ENCODE results near the gene CTTNBP2NL.
"Not testable (repeated sequence)": the region's sequence is repeated elsewhere in the genome, so short reads cannot be mapped to it uniquely, and the experiment has no call there.

CTTNBP2NL gene

DNA sequence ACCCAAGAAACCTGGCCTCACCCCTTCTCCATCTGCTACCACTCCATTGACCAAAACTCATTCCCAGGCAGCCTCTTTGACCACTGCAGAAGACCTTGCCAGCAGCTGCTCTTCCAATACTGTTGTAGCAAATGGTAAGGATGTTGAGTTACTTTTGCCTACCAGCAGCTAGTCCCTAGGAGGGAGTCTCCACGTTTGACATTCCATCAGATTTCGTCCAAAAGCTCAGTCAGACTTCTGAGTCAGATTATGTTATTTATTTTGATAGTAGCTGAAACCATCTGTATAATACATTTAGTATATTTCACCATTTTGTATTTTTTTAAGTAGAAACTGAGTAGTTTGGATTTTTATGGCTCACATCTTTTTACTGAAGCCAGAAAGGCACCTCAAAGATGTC is 61.2 kb downstream of the CTTNBP2NL start:
- in situ Hi-C loops (cut with MboI; ENCODE audit: low sequenced_read_pairs): no loop called here

DNA sequence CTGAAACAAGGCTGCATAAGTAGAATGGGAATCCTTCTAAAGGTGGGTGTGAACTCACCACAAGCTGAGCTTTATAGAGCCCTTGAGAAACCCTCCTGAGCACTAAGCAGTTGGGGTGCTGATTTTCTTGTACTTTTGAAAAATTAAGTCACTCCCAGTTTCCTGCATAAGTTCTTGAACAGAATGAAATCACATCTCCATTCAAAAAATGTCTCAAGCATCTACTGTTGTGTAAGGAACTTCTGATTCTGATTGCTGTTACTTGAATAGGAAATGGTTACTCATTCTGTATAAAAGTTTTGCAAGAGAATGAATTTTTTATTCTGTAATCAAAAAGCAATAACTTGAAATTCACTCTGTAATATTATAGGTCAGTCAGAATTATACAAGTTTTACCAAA is 61.9 kb downstream of the CTTNBP2NL start:
- in situ Hi-C loops (cut with MboI; ENCODE audit: low sequenced_read_pairs): no loop called here

DNA sequence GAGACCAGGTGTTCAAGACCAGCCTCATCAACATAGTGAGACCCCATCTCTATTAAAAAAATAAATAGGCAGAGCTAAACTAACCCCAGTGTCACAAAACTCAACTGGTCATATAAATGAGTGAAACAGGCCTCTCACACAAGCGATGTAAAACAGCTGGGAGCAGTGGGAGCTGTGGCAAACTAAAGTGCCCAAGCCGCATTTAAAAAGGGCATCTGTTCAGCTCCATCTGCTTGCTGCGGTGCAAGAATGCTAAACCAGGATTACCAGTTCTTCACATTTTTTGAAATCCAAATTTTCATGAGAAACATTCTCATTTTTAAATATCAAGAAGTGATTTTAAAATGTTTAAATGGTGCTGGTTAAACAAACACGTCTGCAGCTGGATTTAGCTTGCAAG is 62.7 kb downstream of the CTTNBP2NL start:
- in situ Hi-C loops (cut with MboI; ENCODE audit: low sequenced_read_pairs): no loop called here

DNA sequence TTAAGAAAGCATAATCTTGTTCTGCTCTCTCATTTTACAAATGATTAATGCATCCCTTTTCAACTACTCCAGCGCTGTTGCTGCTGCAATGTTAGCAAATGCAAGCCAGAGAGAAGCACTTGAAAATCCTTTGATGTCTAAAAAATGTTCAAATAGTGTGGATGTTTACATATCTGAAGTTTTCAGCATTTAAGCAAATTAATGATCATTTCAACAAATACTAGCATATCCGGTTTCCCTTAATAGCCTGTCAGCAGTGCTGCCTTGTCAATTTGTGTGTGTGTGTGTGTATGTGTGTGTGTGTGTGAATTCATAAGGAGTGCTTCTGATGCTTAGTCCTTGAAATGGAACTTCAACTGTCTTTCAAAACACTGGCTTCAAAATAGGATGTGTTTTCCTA is 64.6 kb downstream of the CTTNBP2NL start:
- in situ Hi-C loops (cut with MboI; ENCODE audit: low sequenced_read_pairs): no loop called here

DNA sequence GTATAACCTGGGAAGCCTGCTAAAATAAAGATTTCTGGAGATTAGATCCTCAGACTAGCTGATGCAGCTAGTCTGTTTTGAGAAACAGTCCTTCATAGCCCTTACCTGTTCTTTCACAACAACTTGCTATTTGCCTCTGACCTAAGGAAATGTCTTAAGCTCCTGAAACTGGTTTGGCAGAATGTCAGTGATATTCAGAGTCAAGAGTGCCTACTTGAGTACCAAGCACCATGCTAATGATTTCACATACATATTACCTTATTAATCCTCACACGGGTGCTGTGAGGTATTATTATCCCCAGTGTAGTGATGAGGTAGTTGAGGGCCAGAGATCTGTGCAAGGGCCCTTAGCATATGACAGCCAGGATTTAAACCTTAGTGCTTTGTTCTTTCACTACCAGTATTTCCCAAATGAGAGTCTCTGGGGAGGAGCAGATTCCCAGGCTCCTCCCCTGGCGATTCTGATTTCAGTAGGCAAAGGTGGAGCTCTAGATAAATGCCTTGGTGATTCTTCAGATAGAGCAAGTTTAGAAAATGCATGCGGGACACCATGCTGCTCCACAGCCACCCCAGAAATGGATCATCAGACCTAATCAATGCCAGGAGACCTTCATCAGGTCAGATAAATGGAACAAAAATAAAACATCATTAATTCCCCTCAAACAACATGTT is 65.3 kb downstream of the CTTNBP2NL start:
- in situ Hi-C loops (cut with MboI; ENCODE audit: low sequenced_read_pairs): no loop called here

DNA sequence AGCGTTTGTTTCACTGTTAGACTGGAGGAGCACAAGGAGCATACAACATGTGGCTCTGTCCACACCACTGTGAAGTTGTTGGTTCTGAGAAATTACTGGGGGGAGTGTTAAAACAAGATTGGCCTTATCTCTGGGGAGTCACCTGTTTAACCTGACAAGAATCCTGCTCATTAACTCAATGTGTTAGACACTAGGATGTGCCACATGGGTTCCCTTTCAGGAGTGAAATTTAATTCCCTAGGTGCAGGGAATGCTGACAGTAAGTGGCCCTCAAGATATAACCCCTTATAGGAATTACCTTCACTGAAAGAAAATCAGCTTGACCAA is 66.9 kb downstream of the CTTNBP2NL start:
- in situ Hi-C loops (cut with MboI; ENCODE audit: low sequenced_read_pairs): no loop called here

DNA sequence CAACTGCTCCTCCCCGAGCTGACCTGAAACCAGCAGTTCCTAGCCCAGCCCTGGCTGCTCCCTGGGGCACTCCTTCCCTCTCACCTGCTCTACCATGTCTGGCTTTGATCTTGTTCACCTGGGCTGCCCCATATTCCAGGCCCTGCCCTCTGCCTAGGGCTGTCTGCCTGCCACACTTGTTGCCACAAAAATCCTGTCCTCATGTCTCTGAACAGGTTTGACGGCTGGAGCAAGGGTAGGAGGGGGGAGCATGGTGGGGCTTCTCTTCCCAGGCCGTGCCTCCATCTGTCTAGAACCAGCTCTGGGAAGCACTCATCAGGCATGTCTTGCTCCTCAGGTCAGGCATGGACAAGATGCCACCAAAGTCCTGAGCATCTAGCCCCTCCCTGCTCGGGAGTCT is 68.5 kb downstream of the CTTNBP2NL start:
- in situ Hi-C loops (cut with MboI; ENCODE audit: low sequenced_read_pairs): no loop called here

DNA sequence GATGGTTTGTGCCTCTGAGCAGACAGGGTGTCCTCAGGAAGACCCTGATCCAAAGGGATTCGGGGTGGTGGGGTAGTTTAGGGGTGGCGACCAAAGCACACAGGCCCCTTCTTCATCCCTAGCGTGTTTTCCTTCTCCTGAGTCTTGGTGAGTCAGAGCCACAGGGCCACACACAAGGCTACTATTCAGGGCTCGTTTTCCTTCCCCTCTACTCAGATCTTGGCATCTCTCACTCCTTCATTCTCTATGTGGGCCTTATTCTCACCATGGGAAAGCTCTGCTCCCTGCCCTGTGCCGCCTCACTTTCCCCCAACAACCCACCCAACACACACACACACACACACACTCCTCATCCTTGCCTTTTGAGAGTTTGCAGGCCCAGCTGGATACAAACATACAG is 69.1 kb downstream of the CTTNBP2NL start:
- in situ Hi-C loops (cut with MboI; ENCODE audit: low sequenced_read_pairs): no loop called here

DNA sequence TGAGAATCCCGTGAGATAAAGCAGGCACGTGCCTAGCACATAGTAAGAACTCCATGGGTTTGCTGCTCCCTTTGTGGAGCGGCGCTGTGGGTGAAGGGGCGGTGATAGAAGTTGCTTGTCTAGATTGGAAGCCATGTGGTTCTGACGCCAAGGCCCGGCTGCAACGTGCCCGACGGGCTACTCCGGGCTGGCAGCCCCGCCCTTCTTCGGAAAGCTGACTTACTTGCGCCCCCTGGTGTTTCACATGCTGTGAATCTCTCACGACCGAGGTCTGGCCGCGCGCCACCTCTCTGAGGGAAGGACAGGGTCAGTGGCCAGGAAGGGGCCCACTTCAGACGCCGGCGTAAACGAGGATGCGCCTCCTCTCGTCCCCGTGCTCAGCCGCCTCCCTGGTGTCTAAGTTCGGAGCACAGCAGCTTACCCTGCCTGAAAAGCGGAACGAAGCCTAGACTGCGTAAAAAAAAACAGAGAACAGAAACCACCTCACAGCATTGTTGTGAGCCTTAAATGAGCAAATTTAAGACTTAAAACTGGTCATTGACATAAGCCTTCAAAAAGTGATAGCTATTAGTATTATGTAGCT is 70.2 kb downstream of the CTTNBP2NL start:
- in situ Hi-C loops (cut with MboI; ENCODE audit: low sequenced_read_pairs): no loop called here

DNA sequence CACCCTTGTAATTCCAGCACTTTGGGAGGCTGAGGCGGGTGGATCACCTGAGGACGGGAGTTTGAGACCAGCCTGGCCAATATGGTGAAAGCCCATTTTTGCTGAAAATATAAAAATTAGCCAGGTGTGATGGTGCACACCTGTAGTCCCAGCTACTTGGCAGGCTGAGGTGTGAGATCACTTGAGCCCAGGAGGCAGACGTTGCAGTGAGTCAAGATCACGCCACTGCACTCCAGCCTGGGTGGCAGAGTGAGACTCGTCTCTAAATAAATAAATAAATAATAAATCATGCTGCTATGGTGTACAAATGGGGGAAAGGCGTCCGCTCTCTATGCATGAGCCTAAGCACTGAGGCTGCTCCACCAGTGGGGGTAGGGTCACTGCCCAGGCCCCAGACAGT is 74.3 kb downstream of the CTTNBP2NL start:
- in situ Hi-C loops (cut with MboI; ENCODE audit: low sequenced_read_pairs): not testable (repeated sequence)

DNA sequence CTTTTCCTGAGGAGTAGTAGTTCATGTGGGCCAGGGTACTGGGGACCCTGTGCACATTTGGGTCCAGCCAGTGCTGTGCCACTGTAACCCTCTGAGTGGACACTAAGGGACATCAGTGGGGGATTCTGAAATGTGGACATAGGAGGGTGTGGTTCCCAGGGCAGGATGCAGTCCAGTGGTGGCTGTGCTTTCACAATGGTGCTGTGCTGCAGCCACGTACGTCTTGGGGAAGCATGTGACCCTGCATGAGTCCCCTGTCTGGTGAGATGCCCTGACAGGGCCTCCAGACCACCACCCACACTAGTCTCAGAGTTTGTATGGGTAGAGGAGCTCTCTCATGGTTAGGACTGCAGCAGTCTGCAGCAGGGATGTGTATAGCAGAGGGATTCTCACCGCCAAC is 75.0 kb downstream of the CTTNBP2NL start:
- in situ Hi-C loops (cut with MboI; ENCODE audit: low sequenced_read_pairs): no loop called here

DNA sequence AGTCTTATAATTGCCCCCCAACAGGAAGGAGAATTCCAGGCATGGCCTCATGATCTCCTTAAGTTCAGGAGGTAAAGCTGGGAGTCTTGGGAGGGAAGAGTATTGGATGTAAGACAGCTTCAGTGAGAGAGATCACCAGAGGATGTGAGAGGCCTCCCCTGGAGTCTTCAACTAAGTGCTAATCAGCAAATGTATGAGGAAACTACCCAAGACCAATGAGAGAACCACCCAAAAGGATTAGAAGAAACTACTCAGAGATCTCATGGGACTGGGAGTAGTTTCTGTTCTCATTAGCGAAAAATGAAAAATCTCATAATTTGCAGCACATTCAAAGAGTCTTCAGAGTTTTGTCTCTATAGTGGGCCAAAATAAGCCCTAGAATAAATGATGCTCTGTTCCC is 76.1 kb downstream of the CTTNBP2NL start:
- in situ Hi-C loops (cut with MboI; ENCODE audit: low sequenced_read_pairs): no loop called here

DNA sequence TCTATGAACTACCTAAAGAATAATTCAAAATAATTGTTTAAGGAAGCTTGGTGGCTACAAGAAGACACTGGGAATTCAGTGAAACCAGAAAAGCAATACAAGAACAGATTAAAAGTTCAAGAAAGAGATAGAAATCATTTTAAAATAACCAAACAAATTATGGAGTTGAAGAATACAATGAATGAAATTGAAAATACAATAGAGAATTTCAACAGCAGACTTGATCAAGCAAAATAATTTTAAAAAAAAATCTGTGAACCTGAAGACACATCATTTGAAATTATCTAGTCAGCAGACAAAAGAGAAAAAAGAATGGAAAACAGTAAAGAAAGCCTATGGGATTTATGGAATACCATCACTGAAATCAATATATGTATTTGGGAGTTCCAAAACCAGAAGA is 81.5 kb downstream of the CTTNBP2NL start:
- in situ Hi-C loops (cut with MboI; ENCODE audit: low sequenced_read_pairs): no loop called here

DNA sequence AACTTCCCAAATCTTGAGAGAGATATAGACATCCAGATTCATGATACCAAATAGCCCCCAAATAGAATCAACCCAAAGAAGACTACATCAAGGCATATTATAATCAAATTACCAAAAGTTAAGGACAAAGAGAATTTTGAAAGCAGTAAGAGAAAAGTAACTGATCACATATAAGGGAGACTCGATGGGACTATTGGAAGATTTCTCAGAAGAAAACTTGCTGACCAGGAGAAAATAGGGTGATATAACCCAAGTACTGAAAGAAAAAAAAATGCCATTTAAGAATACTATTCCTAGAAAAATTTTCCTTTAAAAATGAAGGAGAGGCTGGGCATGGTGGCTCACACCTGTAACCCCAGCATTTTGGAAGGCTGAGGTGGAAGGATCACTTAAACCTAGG is 82.3 kb downstream of the CTTNBP2NL start:
- in situ Hi-C loops (cut with MboI; ENCODE audit: low sequenced_read_pairs): no loop called here

DNA sequence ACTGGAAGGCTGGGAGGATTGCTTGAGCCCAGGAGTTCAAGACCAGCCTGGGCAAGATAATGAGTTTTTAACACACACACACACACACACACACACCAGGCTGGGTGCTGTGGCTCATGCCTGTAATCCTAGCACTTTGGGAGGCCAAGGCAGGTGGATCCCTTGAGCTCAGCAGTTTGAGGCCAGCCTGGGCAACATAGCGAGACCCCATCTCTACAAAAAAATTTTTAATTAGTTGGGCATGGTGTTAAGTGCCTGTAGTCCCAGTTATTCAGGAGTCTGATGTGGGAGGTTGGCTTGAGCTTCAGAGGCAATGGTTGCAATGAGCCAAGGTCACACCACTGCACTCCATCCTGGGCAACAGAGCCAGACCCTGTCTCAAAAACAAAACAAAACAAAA is 90.0 kb downstream of the CTTNBP2NL start:
- in situ Hi-C loops (cut with MboI; ENCODE audit: low sequenced_read_pairs): not testable (repeated sequence)

DNA sequence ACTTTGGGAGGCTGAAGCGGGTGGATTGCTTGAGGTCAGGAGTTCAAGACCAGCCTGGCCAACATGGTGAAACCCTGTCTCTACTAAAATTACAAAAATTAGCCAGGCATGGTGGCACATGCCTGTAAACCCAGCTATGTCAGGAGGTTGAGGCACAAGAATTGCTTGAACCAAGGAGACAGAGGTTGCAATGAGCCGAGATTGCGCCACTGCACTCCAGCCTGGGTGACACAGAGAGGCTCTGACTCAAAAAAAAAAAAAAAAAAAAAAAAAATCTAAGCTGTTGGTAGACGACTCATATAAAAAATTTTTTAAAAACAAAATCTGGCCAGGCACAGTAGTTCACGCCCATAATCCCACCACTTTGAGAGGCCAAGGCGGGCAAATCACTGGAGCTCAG is 91.7 kb downstream of the CTTNBP2NL start:
- in situ Hi-C loops (cut with MboI; ENCODE audit: low sequenced_read_pairs): not testable (repeated sequence)

DNA sequence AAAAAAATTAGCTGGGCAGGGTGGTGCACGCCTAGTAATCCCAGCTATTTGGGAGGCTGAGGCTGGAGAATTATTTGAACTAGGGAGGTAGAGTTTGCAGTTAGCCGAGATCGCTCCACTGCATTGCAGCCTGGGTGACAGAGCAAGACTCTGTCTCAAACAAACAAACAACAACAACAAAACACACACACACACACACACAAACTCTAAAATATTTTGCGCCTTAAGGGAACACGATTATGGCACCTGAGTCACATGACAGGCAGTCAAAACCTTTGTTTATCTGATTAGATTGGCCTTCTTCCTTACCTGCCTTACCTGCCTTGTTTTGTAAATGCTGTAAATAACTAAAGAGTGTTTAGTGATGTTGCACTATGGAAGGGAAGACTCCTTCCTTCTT is 92.1 kb downstream of the CTTNBP2NL start:
- in situ Hi-C loops (cut with MboI; ENCODE audit: low sequenced_read_pairs): no loop called here

DNA sequence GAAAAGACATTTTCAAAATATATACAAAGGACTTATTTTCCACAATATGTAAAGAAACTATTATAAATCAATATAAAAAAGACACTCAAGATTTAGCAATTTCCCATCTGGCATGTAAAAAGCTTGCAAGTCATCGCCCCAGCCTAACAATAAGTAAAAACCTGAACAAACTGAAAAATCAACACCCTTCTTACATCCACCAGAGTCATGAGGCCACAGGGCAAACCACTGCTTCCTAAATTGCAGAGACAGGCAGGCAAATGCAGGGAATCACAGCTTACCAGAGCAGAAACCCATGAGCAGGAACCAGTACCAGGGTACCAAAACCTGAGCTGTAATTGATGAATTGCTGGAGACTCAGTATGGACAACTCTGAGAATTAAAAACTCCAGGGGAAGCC is 96.1 kb downstream of the CTTNBP2NL start:
- in situ Hi-C loops (cut with MboI; ENCODE audit: low sequenced_read_pairs): no loop called here

DNA sequence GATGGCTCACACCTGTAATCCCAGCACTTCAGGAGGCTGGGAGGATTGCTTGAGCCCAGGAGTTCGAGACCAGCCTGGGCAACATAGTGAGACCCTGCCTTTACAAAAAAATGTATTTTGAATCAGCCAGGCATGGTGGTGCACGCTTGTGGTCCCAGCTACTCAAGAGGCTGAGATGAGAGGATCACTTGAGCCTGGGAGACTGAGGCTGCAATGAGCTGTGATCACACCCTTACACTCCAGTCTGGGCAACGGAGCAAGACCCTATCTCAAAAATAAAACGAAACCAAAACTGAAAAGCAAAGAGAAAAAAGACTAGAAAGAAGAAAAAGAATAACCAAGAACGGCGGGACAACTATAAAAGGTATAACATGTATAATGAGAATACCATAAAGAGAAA is 97.3 kb downstream of the CTTNBP2NL start:
- in situ Hi-C loops (cut with MboI; ENCODE audit: low sequenced_read_pairs): no loop called here

DNA sequence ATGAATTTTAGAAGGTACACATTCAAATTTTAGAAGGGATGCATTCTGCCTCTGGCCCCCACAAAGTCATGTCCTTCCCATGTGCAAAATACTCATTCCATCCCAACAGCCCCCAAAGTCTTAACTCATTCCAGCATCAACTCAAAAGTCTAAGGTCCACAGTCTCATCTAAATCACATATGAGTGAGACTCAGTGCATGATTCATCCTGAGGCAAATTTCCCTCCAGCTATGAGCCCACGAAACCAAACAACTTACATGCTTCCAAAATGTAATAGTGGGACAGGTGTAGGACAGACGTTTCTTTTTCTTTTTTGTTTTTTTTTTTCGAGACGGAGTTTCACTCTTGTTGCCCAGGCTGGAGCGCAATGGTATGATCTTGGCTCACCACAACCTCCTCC is 100.3 kb downstream of the CTTNBP2NL start:
- in situ Hi-C loops (cut with MboI; ENCODE audit: low sequenced_read_pairs): no loop called here

DNA sequence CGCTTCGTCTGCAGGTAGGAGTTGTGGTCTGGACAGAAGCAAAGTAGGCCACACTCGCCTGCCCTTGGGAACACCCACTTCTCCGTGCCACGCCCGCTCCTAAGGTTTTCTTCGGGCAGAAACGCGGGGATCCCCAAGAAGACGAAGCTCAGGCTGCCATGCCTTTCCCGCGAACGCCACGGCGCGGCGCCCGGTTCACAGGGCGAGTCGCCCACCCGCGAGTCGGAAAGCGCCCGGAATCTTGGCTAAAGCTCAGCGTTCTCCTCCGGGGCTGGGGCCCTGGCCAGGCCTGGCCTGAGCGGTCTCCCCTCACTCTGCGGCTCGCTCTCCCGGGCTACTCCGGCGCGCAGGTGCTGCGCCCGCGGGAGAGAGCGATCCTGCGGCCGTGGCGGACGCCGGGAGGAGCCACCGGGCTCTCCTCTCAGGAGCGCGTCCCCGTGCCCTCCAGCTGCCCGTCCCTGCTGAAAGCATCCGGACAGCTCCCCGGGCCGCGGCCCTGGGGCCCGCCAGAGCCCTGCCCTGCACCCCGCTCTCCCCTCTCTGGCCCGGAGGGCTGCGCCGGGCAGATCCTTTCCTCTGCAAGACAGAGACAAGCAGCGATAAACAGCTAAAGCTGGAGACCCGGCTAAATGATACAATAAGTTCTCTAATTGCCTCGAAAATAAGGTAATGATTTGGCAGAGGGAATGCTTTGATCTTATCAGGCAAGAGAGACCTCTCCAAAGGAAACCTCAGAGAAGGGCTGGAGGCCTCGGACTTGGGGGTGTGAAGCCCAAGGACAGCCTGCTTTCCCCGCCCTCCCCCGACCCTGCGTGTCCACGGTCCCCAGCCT is 106.0 kb downstream of the CTTNBP2NL start:
- in situ Hi-C loops (cut with MboI; ENCODE audit: low sequenced_read_pairs): no loop called here

DNA sequence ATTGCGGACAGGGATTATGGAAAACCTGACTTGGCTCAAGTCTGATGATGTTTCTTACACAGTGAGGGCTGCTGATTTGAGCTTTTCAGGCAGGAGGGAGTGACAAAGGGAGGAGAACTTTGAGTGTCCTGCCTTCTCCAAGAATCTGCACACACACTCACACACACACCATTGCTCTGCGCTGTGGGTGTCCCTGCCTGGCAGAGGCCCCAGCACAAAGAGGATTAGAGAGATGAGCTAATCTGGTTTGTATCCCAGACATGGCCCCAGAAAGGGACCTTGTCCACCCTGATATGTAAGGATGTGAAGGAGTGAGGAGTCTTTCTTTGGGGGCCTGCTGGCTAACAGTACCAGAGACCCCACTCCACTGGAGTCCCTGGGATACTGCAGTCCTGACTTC is 106.8 kb downstream of the CTTNBP2NL start:
- in situ Hi-C loops (cut with MboI; ENCODE audit: low sequenced_read_pairs): no loop called here

Measured in HL-60/S4 treated with phorbol 12-myristate 13-acetate at 8.2 ng/mL for 4 days and 3 days (cell line).